H1 (cell line): ENCODE measurements around the gene RELT. TPM values are rescaled to one million over a fixed set of nuclear protein-coding genes. Genes with fewer than 3 reads are reported as not detected.

Experiments
- polyA plus RNA-seq, 7 experiments: library from polyadenylated mRNA; depleted of rRNA in 3 of 7; stranded (reverse) in 5 of 7; unstranded in 2 of 7; fragments of >200 nt in 5 of 7; fragments of 200-250 nt in 2 of 7; gene quantifications; 1 replicate in 5 of 7; 2 replicates in 1 of 7; 4 replicates in 1 of 7; pipeline versions ENCODE4 v1.2.1 to v1.2.3, GENCODE V29; 2011 to 2013; ENCODE audit warnings: missing spikeins in 2 of 7, mixed read lengths in 2 of 7
- total RNA-seq: library from RNA; stranded (reverse); fragmentation: NEBNext Ultra II Directional; extraction: Animal tissue kit (Norgen Biotek cat#: 25700); gene quantifications from 2 replicates; pipeline ENCODE4 v1.2.1, GENCODE V29; 2021
- TF ChIP-seq, protein P1 (sequence below): fragments of 300-600 bp; sonication (generic); IDR thresholded peaks from 2 replicates; pipeline ENCODE4 v1.7.1; 2012; ENCODE audit warnings: low read length, moderate library complexity, mild to moderate bottlenecking, inconsistent platforms; ENCODE audit not compliant: insufficient replicate concordance

Gene RELT
- total and polyA plus RNA-seq, 2 of the 8 experiments (the other 6 are each of a cell fraction or from before 2014, with no cell fraction given) = 3.4 to 5.7 TPM

DNA sequence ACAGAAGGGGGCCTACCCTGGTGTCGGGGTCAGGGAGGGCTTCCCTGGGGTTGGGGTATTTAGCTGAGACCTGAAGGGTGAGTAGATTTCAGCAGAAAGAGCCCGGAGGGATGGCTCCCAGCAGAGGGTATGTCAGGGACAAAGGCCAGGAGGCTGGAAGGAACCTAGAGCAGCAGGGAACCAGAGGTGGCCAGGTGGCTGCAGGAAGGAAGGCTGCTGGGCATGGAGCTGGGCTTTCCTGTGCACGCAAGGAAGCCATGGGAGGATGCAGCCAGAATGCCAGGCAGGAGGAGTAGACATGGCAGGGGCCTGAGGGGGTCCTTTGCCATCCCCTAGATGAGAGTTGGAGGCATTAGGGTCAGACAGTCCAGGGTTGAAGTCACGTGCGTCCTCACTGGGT, 27.4 kb upstream of the RELT start (continued):
- TF ChIP-seq, protein P1, sequence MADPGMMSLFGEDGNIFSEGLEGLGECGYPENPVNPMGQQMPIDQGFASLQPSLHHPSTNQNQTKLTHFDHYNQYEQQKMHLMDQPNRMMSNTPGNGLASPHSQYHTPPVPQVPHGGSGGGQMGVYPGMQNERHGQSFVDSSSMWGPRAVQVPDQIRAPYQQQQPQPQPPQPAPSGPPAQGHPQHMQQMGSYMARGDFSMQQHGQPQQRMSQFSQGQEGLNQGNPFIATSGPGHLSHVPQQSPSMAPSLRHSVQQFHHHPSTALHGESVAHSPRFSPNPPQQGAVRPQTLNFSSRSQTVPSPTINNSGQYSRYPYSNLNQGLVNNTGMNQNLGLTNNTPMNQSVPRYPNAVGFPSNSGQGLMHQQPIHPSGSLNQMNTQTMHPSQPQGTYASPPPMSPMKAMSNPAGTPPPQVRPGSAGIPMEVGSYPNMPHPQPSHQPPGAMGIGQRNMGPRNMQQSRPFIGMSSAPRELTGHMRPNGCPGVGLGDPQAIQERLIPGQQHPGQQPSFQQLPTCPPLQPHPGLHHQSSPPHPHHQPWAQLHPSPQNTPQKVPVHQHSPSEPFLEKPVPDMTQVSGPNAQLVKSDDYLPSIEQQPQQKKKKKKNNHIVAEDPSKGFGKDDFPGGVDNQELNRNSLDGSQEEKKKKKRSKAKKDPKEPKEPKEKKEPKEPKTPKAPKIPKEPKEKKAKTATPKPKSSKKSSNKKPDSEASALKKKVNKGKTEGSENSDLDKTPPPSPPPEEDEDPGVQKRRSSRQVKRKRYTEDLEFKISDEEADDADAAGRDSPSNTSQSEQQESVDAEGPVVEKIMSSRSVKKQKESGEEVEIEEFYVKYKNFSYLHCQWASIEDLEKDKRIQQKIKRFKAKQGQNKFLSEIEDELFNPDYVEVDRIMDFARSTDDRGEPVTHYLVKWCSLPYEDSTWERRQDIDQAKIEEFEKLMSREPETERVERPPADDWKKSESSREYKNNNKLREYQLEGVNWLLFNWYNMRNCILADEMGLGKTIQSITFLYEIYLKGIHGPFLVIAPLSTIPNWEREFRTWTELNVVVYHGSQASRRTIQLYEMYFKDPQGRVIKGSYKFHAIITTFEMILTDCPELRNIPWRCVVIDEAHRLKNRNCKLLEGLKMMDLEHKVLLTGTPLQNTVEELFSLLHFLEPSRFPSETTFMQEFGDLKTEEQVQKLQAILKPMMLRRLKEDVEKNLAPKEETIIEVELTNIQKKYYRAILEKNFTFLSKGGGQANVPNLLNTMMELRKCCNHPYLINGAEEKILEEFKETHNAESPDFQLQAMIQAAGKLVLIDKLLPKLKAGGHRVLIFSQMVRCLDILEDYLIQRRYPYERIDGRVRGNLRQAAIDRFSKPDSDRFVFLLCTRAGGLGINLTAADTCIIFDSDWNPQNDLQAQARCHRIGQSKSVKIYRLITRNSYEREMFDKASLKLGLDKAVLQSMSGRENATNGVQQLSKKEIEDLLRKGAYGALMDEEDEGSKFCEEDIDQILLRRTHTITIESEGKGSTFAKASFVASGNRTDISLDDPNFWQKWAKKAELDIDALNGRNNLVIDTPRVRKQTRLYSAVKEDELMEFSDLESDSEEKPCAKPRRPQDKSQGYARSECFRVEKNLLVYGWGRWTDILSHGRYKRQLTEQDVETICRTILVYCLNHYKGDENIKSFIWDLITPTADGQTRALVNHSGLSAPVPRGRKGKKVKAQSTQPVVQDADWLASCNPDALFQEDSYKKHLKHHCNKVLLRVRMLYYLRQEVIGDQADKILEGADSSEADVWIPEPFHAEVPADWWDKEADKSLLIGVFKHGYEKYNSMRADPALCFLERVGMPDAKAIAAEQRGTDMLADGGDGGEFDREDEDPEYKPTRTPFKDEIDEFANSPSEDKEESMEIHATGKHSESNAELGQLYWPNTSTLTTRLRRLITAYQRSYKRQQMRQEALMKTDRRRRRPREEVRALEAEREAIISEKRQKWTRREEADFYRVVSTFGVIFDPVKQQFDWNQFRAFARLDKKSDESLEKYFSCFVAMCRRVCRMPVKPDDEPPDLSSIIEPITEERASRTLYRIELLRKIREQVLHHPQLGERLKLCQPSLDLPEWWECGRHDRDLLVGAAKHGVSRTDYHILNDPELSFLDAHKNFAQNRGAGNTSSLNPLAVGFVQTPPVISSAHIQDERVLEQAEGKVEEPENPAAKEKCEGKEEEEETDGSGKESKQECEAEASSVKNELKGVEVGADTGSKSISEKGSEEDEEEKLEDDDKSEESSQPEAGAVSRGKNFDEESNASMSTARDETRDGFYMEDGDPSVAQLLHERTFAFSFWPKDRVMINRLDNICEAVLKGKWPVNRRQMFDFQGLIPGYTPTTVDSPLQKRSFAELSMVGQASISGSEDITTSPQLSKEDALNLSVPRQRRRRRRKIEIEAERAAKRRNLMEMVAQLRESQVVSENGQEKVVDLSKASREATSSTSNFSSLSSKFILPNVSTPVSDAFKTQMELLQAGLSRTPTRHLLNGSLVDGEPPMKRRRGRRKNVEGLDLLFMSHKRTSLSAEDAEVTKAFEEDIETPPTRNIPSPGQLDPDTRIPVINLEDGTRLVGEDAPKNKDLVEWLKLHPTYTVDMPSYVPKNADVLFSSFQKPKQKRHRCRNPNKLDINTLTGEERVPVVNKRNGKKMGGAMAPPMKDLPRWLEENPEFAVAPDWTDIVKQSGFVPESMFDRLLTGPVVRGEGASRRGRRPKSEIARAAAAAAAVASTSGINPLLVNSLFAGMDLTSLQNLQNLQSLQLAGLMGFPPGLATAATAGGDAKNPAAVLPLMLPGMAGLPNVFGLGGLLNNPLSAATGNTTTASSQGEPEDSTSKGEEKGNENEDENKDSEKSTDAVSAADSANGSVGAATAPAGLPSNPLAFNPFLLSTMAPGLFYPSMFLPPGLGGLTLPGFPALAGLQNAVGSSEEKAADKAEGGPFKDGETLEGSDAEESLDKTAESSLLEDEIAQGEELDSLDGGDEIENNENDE = no peak
